AG04450 (cell line): ENCODE results near the gene NRN1L. TPM values are rescaled to one million over a fixed set of nuclear protein-coding genes. Genes with fewer than 3 reads are reported as not detected.

Experiments used
- CTCF ChIA-PET: fragments of 300-600, 350-600 bp; formaldehyde crosslinking; extraction: SDS; loops from one replicate; lab custom pipeline; 2022; ENCODE audit warnings: antibody characterized with exemption, inconsistent platforms; lab: Charles Lee
- POLR2A ChIA-PET: fragments of 350-600 bp; formaldehyde crosslinking; extraction: SDS; loops from one replicate; lab custom pipeline; 2021; ENCODE audit warnings: antibody characterized with exemption, inconsistent platforms; lab: Yijun Ruan, JAX
- DNase-seq: peaks from one replicate; pipeline ENCODE4 v3.0.0-alpha.2; 2011; ENCODE audit warnings: low read depth, low spot score
- H3K27ac ChIP-seq: one replicate; pipeline ENCODE4 v1.5.1; 2012; ENCODE audit warnings: low read depth, low read length, control low read depth
- H3K27me3 ChIP-seq: one replicate; pipeline ENCODE4 v1.6.0; 2012; ENCODE audit warnings: low read length; ENCODE audit not compliant: control insufficient read depth, insufficient read depth
- H3K4me3 ChIP-seq: 2 replicates; pipeline ENCODE4 v1.5.1; 2011; ENCODE audit warnings: mild to moderate bottlenecking, low read depth, low read length, control low read depth
- H3K9me3 ChIP-seq: 2 replicates; pipeline ENCODE4 v1.5.1; 2012; ENCODE audit warnings: low read length; ENCODE audit not compliant: control insufficient read depth, insufficient read depth
- polyA plus RNA-seq: library from polyadenylated mRNA; depleted of rRNA; stranded (reverse); fragments of >200 nt; gene quantifications from 2 replicates; pipeline ENCODE4 v1.2.3, GENCODE V29; 2011
- TF ChIP-seq, protein P1 (sequence below): IDR thresholded peaks from 2 replicates; pipeline ENCODE4 v1.5.1; 2011; ENCODE audit warnings: low read depth, low read length, control low read depth, inconsistent platforms

NRN1L gene
- polyA plus RNA-seq, 1 experiment = 0.21 TPM

DNA sequence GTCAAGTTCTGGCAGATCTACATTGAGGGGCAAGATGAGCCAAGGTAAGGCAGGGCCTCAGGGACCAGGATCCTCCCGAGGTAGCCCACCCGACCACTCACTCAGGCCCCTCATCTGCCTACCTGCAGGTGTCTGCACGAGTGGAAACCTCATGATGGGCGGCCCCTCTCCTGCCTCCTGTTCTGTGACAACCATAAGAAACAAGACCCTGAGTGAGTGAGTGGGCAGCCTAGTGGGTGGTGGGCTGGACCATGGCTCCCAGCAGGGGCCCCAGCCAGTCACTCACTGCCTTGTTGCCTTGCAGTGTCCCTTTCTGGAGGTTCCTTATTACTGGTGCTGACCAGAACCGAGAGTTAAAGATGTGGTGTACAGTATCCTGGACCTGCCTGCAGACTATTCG, 6.5 kb upstream of the NRN1L start:
- CTCF ChIA-PET = interaction anchor here (0.5 kb wide), 1 partner anchor 360 kb away, joined by 4 read pairs; no protein-coding TSS in a partner anchor
- POLR2A ChIA-PET = no interaction called here

DNA sequence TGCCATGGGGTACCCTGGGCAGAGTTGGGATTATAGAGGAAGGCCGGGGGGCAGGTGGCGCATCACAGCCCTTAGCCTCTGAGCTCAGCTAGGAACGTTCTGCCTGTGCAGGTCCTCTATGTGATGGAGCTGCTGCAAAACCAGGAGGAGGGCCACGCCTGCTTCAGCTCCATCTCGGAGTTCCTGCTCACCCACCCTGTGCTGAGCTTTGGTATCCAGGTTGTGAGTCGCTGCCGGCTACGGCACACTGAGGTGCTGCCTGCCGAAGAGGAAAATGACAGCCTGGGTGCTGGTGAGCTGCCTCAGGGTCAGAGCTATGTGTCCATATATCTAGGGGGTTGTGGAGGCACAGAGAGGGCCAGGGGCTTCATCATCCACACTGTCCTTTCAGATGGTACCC, 5.8 kb upstream of the NRN1L start:
- H3K9me3 ChIP-seq = no peaks in the 10 kb centered on the region
- no peak for DNase-seq
- POLR2A ChIA-PET = no interaction called here
- no peak overlapping the region for H3K27ac ChIP-seq
- TF ChIP-seq, protein P1, sequence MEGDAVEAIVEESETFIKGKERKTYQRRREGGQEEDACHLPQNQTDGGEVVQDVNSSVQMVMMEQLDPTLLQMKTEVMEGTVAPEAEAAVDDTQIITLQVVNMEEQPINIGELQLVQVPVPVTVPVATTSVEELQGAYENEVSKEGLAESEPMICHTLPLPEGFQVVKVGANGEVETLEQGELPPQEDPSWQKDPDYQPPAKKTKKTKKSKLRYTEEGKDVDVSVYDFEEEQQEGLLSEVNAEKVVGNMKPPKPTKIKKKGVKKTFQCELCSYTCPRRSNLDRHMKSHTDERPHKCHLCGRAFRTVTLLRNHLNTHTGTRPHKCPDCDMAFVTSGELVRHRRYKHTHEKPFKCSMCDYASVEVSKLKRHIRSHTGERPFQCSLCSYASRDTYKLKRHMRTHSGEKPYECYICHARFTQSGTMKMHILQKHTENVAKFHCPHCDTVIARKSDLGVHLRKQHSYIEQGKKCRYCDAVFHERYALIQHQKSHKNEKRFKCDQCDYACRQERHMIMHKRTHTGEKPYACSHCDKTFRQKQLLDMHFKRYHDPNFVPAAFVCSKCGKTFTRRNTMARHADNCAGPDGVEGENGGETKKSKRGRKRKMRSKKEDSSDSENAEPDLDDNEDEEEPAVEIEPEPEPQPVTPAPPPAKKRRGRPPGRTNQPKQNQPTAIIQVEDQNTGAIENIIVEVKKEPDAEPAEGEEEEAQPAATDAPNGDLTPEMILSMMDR = no peak
- CTCF ChIA-PET = no interaction called here
- H3K4me3 ChIP-seq = no peak overlapping the region
- no peaks in the 10 kb centered on the region for H3K27me3 ChIP-seq

More for the DNA sequence above, 6.5 kb upstream of the NRN1L start:
- no peaks in the 10 kb centered on the region for H3K27me3 ChIP-seq
- DNase-seq = no peak
- H3K27ac ChIP-seq = no peak overlapping the region
- TF ChIP-seq, protein P1 = no peak
- no peaks in the 10 kb centered on the region; the same call in 1 of the 2 replicates for H3K9me3 ChIP-seq
- H3K4me3 ChIP-seq = no peak overlapping the region

DNA sequence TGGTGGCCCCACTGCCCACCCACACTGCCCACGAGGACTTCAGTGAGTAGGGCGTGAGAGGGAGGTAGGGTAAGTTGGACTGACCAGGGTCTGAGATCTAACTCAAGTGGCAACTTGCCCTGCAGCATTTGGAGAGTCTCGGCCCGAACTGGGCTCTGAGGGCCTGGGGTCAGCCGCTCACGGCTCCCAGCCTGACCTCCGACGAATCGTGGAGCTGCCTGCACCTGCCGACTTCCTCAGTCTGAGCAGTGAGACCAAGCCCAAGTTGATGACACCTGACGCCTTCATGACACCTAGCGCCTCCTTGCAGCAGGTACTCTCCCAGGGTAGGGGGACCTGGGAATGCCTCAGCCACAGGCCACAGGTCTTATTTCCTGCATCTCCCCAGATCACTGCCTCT, 5.2 kb upstream of the NRN1L start:
- ChIA-PET CTCF (no interaction called here), POLR2A (no interaction called here)
- no peak for DNase-seq

DNA sequence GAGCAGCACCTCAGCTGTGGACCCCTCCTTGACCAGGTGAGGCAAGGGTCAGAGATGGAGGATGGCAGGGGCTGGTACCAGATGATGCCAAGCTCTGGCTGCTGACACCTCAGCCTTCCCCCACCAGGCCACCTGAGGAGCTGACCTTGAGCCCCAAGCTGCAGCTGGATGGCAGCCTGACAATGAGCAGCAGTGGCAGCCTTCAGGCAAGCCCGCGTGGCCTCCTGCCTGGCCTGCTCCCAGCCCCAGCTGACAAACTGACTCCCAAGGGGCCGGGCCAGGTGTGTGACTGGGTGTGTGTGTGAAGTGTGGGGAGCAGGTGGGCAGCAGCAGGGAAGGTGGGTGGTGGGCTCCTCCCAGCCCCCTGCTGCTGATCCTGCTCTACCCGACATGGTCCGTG, 4.7 kb upstream of the NRN1L start:
- CTCF ChIA-PET = no interaction called here
- POLR2A ChIA-PET = no interaction called here
- no peak overlapping the region for H3K27ac ChIP-seq

More for the DNA sequence above, 5.2 kb upstream of the NRN1L start:
- no peak overlapping the region for H3K27ac ChIP-seq
- H3K9me3 ChIP-seq = no peaks in the 10 kb centered on the region
- no peaks in the 10 kb centered on the region for H3K27me3 ChIP-seq
- TF ChIP-seq, protein P1 = no peak
- H3K4me3 ChIP-seq = no peak overlapping the region

DNA sequence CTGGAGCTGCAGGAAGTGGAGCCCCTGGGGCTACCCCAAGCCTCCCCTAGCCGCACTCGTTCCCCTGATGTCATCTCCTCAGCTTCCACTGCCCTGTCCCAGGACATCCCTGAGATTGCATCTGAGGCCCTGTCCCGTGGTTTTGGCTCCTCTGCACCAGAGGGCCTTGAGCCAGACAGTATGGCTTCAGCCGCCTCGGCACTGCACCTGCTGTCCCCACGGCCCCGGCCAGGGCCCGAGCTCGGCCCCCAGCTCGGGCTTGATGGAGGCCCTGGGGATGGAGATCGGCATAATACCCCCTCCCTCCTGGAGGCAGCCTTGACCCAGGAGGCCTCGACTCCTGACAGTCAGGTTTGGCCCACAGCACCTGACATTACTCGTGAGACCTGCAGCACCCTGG, 4.1 kb upstream of the NRN1L start:
- no peak overlapping the region for H3K4me3 ChIP-seq
- ChIA-PET CTCF (no interaction called here), POLR2A (no interaction called here)

More for the DNA sequence above, 4.7 kb upstream of the NRN1L start:
- no peak for DNase-seq
- H3K4me3 ChIP-seq = no peak overlapping the region
- H3K27me3 ChIP-seq = no peaks in the 10 kb centered on the region
- H3K9me3 ChIP-seq = no peaks in the 10 kb centered on the region
- TF ChIP-seq, protein P1 = no peak

More for the DNA sequence above, 4.1 kb upstream of the NRN1L start:
- TF ChIP-seq, protein P1 = no peak
- Histone ChIP-seq H3K27ac (no peak overlapping the region), H3K27me3 (no peaks in the 10 kb centered on the region), H3K9me3 (no peaks in the 10 kb centered on the region)
- DNase-seq = no peak
